Testis (tissue), 2 donors: ENCODE results near the gene CTCF.
"Not testable (repeated sequence)": the region's sequence is repeated elsewhere in the genome, so short reads cannot be mapped to it uniquely, and the experiment has no call there.

Experiments
- CTCF ChIP-seq, 3 experiments: fragments of 450-650 bp in 2 of 3; fragments of 200-600 bp in 1 of 3; sonication (generic) in 1 of 3; IDR thresholded peaks; one replicate each; pipeline ENCODE4 v1.5.1; 2016 to 2019; ENCODE audit warnings: antibody characterized with exemption in 3 of 3, mild to moderate bottlenecking in 2 of 3, moderate library complexity in 1 of 3
- POLR2A ChIP-seq: fragments of 450-650 bp; IDR thresholded peaks from one replicate; pipeline ENCODE4 v1.6.1; 2017; ENCODE audit warnings: antibody characterized with exemption, mild to moderate bottlenecking, moderate library complexity

GRCh38 chr16:67513892-67514291 lies 48.4 kb upstream of the CTCF start:
- not testable (repeated sequence) for TF ChIP-seq CTCF (IDR thresholded peaks at IDR 0.05); POLR2A
